ENCODE measurements around the gene UBL4B.

Gene UBL4B

GRCh38 chr1:110123224-110123623 lies 11.0 kb downstream of the UBL4B start:
- no peaks in the 10 kb centered on the region for H3K4me1 ChIP-seq (ENCODE audit: control insufficient read depth, low read length)

GRCh38 chr1:110125810-110126209 lies 13.6 kb downstream of the UBL4B start:
- H3K9me3 ChIP-seq (ENCODE audit: control insufficient read depth, insufficient read depth, low read length): peaks cover 4% of the 10 kb centered on the region; the same call in 1 of the 2 replicates
- TF ChIP-seq EZH2phosphoT487 (IDR thresholded peaks at IDR 0.05; ENCODE audit: borderline replicate concordance, low read length) (no peak), CTCF (IDR thresholded peaks at IDR 0.05; ENCODE audit: low read depth, low read length, poor library complexity, severe bottlenecking) (no peak)
- H3K4me1 ChIP-seq (ENCODE audit: control insufficient read depth, low read length): no peaks in the 10 kb centered on the region
- no peaks in the 10 kb centered on the region for H3K9me2 ChIP-seq (replicated peaks; ENCODE audit: control insufficient read depth, low read length)
- H3K27ac ChIP-seq (ENCODE audit: low read depth, low read length): no peak overlapping the region
- H3K79me2 ChIP-seq (ENCODE audit: control insufficient read depth, low read length): no peaks in the 10 kb centered on the region
- H3K36me3 ChIP-seq (ENCODE audit: control insufficient read depth, low read length): no peaks in the 10 kb centered on the region
- no peak overlapping the region for H3K4me3 ChIP-seq (ENCODE audit: low read length)
- peaks cover 20% of the 10 kb centered on the region for H3K27me3 ChIP-seq (ENCODE audit: control insufficient read depth, low read length)
- no peak overlapping the region for H3K4me2 ChIP-seq (ENCODE audit: low read length)
- H3F3A ChIP-seq (ENCODE audit: control insufficient read depth, insufficient read depth): no peaks in the 10 kb centered on the region
- H4K20me1 ChIP-seq (ENCODE audit: control insufficient read depth, insufficient read depth, low read depth, low read length): no peaks in the 10 kb centered on the region

More at GRCh38 chr1:110123224-110123623, 11.0 kb downstream of the UBL4B start:
- no peak overlapping the region for H3K4me2 ChIP-seq (ENCODE audit: low read length)
- H3F3A ChIP-seq (ENCODE audit: control insufficient read depth, insufficient read depth): no peaks in the 10 kb centered on the region
- H3K27ac ChIP-seq (ENCODE audit: low read depth, low read length): no peak overlapping the region
- H3K4me3 ChIP-seq (ENCODE audit: low read length): no peak overlapping the region
- no peaks in the 10 kb centered on the region for H3K79me2 ChIP-seq (ENCODE audit: control insufficient read depth, low read length)
- TF ChIP-seq EZH2phosphoT487 (IDR thresholded peaks at IDR 0.05; ENCODE audit: borderline replicate concordance, low read length) (no peak), CTCF (IDR thresholded peaks at IDR 0.05; ENCODE audit: low read depth, low read length, poor library complexity, severe bottlenecking) (no peak)
- peaks cover 10% of the 10 kb centered on the region; the same call in 1 of the 2 replicates for H3K9me3 ChIP-seq (ENCODE audit: control insufficient read depth, insufficient read depth, low read length)
- peaks cover 9% of the 10 kb centered on the region; the same call in 1 of the 2 replicates for H3K27me3 ChIP-seq (ENCODE audit: control insufficient read depth, low read length)
- H3K9me2 ChIP-seq (replicated peaks; ENCODE audit: control insufficient read depth, low read length): no peaks in the 10 kb centered on the region
- no peaks in the 10 kb centered on the region for H3K36me3 ChIP-seq (ENCODE audit: control insufficient read depth, low read length)
- no peaks in the 10 kb centered on the region for H4K20me1 ChIP-seq (ENCODE audit: control insufficient read depth, insufficient read depth, low read depth, low read length)

GRCh38 chr1:110130113-110130591 lies 17.9 kb downstream of the UBL4B start:
- H3K79me2 ChIP-seq (ENCODE audit: control insufficient read depth, low read length): no peaks in the 10 kb centered on the region
- peaks cover 21% of the 10 kb centered on the region for H3K27me3 ChIP-seq (ENCODE audit: control insufficient read depth, low read length)
- no peaks in the 10 kb centered on the region for H3K9me3 ChIP-seq (ENCODE audit: control insufficient read depth, insufficient read depth, low read length)
- no peak overlapping the region for H3K27ac ChIP-seq (ENCODE audit: low read depth, low read length)
- H3F3A ChIP-seq (ENCODE audit: control insufficient read depth, insufficient read depth): no peaks in the 10 kb centered on the region
- no peak for TF ChIP-seq EZH2phosphoT487 (IDR thresholded peaks at IDR 0.05; ENCODE audit: borderline replicate concordance, low read length)
- no peak for TF ChIP-seq CTCF (IDR thresholded peaks at IDR 0.05; ENCODE audit: low read depth, low read length, poor library complexity, severe bottlenecking)
- no peaks in the 10 kb centered on the region for H4K20me1 ChIP-seq (ENCODE audit: control insufficient read depth, insufficient read depth, low read depth, low read length)
- H3K36me3 ChIP-seq (ENCODE audit: control insufficient read depth, low read length): no peaks in the 10 kb centered on the region
- no peak overlapping the region for H3K4me2 ChIP-seq (ENCODE audit: low read length)
- H3K4me3 ChIP-seq (ENCODE audit: low read length): no peak overlapping the region
- H3K9me2 ChIP-seq (replicated peaks; ENCODE audit: control insufficient read depth, low read length): no peaks in the 10 kb centered on the region
- no peaks in the 10 kb centered on the region for H3K4me1 ChIP-seq (ENCODE audit: control insufficient read depth, low read length)

All from DOHH2 (cell line).